Measurements from ENCODE around the gene COX20.

- TF ChIP-seq, protein P1, sequence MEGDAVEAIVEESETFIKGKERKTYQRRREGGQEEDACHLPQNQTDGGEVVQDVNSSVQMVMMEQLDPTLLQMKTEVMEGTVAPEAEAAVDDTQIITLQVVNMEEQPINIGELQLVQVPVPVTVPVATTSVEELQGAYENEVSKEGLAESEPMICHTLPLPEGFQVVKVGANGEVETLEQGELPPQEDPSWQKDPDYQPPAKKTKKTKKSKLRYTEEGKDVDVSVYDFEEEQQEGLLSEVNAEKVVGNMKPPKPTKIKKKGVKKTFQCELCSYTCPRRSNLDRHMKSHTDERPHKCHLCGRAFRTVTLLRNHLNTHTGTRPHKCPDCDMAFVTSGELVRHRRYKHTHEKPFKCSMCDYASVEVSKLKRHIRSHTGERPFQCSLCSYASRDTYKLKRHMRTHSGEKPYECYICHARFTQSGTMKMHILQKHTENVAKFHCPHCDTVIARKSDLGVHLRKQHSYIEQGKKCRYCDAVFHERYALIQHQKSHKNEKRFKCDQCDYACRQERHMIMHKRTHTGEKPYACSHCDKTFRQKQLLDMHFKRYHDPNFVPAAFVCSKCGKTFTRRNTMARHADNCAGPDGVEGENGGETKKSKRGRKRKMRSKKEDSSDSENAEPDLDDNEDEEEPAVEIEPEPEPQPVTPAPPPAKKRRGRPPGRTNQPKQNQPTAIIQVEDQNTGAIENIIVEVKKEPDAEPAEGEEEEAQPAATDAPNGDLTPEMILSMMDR (IDR thresholded peaks at IDR 0.05), result peak; percentile 82
- TF ChIP-seq POLR2AphosphoS5 (IDR thresholded peaks at IDR 0.05; ENCODE audit: low read depth, low read length), result no peak
Observed at GRCh38 chr1:244801246-244801645, 34.2 kb upstream of the COX20 start.

Data from Panc1 (cell line).